HG03354 (cell line): ENCODE data around the gene MFSD6L.

Experiments
- ATAC-seq: cut with Tn5 transposase; IDR thresholded peaks from one replicate; pipeline ENCODE4 v1.9.1; 2021; ENCODE audit warnings: mild to moderate bottlenecking; ENCODE audit not compliant: unreplicated experiment, poor library complexity, severe bottlenecking

MFSD6L gene

DNA sequence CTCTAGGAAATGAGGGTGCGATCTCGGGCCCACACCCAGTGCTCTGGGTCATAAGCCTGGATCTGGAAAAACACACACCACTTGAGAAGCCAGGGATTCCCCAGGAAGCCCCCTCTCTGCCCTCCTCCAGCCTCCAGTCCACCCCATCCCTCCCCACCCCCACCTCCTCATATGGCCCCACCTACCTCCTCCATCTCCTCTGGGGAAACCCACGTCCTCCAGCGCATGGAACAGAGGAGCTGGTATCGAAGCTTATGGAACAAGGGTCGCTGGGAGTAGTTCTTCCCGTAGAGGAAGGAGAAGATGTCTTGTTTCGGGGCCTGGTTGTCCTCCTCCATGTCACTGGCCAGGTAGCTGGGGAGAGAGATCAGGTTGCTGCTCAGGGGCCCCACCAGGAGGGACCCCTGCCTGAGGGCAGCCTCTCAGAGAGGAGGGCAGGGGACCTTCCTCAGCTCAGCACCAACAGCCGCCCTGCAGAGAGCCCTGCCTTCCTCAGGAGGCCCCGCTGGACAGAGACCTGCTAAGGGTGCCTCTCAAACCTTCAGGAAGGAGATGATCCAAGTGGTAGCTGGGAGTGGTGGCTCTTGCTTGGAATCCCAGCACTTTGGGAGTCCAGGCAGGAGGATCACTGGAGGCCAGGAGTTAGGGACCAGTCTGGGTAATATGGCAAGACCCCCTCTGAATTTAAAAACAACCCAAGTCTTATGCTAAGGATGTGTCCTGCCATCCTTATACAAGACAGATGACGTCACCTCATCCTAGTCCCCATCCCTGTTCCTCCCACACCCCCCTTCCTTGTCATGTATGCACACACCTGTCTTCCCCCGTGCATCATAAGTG lies 45.8 kb downstream of the MFSD6L start:
- ATAC-seq = no peak

DNA sequence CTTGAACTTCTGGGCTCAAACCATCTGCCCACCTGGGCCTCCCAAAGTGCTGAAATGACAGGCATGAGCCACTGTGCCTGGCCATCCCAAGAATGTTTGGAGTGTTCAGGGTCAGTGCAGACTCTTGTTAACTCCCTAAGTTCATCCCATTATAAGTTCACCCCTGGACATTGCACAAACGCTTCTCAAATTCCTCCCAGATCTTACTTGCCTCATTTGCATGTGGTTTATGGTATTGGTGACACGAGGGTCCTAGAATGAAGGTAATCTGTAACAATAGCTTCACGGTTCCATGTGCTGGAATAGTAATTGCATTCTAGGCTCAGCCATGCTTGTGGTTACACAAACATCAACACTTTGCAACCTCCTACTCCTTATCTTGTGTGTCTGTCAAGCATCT lies 49.5 kb downstream of the MFSD6L start:
- no peak for ATAC-seq

GRCh38 chr17:8747742-8748141 lies 51.4 kb downstream of the MFSD6L start:
- no peak for ATAC-seq
